NCI-H82 treated with DMSO at 0.1 percent for 48 hours (cell line): ENCODE measurements around the gene CNNM3.
A peak's percentile ranks its signal among the peaks of the same experiment; 100 is the strongest.
"Not testable (repeated sequence)": the region's sequence is repeated elsewhere in the genome, so short reads cannot be mapped to it uniquely, and the experiment has no call there.

ENCODE experiments used
- DNase-seq: peaks from one replicate; lab custom pipeline; 2025; ENCODE audit not compliant: unreplicated experiment; lab: John Stamatoyannopoulos, UW

The CNNM3 gene

GRCh38 chr2:96798733-96799622 lies 17.1 kb upstream of the CNNM3 start:
- DNase-seq: no peak

GRCh38 chr2:96799623-96799935 lies 16.5 kb upstream of the CNNM3 start:
- DNase-seq: no peak

GRCh38 chr2:96800061-96801004 lies 15.7 kb upstream of the CNNM3 start:
- no peak for DNase-seq

- no peak for DNase-seq
Observed at GRCh38 chr2:96801005-96801785, 14.9 kb upstream of the CNNM3 start.

- DNase-seq: no peak
Observed at GRCh38 chr2:96801786-96802595, 14.1 kb upstream of the CNNM3 start.

GRCh38 chr2:96802721-96803120 lies 13.3 kb upstream of the CNNM3 start:
- DNase-seq: no peak

- DNase-seq: no peak
Observed at GRCh38 chr2:96804986-96805385, 11.1 kb upstream of the CNNM3 start.

- not testable (repeated sequence) for DNase-seq
Observed at GRCh38 chr2:96805946-96806345, 10.1 kb upstream of the CNNM3 start.

GRCh38 chr2:96806468-96807126 lies 9.5 kb upstream of the CNNM3 start:
- DNase-seq: no peak

GRCh38 chr2:96807127-96807471 lies 9.0 kb upstream of the CNNM3 start:
- DNase-seq: no peak

GRCh38 chr2:96808176-96808837 lies 7.8 kb upstream of the CNNM3 start:
- DNase-seq: no peak

- no peak for DNase-seq
Observed at GRCh38 chr2:96809216-96809882, 6.7 kb upstream of the CNNM3 start.

GRCh38 chr2:96809951-96810782 lies 5.9 kb upstream of the CNNM3 start:
- no peak for DNase-seq

- no peak for DNase-seq
Observed at GRCh38 chr2:96810783-96811192, 5.3 kb upstream of the CNNM3 start.

GRCh38 chr2:96811917-96812316 lies 4.2 kb upstream of the CNNM3 start:
- no peak for DNase-seq

GRCh38 chr2:96813656-96814055 lies 2.4 kb upstream of the CNNM3 start:
- no peak for DNase-seq

GRCh38 chr2:96815326-96816126 lies 542 bp upstream of the CNNM3 start:
- DNase-seq: peak; percentile 41
